Naive B cell (primary cell): ENCODE data around the gene FBN3. TPM values are rescaled to one million over a fixed set of nuclear protein-coding genes. Genes with fewer than 3 reads are reported as not detected.

ENCODE experiments used
- ATAC-seq, 2 donors: fragments of 150-1000 bp; cut with Tn5 transposase; 2 replicates each; pipeline ENCODE4 v1.10.0; 2021; ENCODE audit warnings: low read depth in 2 of 2, mild to moderate bottlenecking in 2 of 2, moderate library complexity in 2 of 2
- DNase-seq: peaks from one replicate; pipeline ENCODE4 v3.0.0; 2022
- H3K27ac Mint-ChIP-seq, 6 donors: one replicate each; pipeline ENCODE4 v1.8.0; 2020 to 2022; ENCODE audit warnings: mild to moderate bottlenecking in 6 of 6, mixed read lengths in 6 of 6, moderate library complexity in 5 of 6, inconsistent platforms in 2 of 6
- H3K27me3 Mint-ChIP-seq, 3 donors: one replicate each; pipeline ENCODE4 v1.8.0; 2021 to 2022; ENCODE audit warnings: mixed read lengths in 3 of 3, mild to moderate bottlenecking in 1 of 3
- H3K36me3 Mint-ChIP-seq, 2 donors: one replicate each; pipeline ENCODE4 v1.8.0; 2020 to 2022; ENCODE audit warnings: mixed read lengths in 2 of 2, inconsistent platforms in 1 of 2, mild to moderate bottlenecking in 1 of 2
- H3K4me1 Mint-ChIP-seq, 3 donors: one replicate each; pipeline ENCODE4 v1.8.0; 2020 to 2022; ENCODE audit warnings: mixed read lengths in 3 of 3, inconsistent platforms in 1 of 3, mild to moderate bottlenecking in 1 of 3, moderate library complexity in 1 of 3
- H3K4me3 Mint-ChIP-seq, 8 donors: one replicate each; pipeline ENCODE4 v1.8.0; 2020 to 2022; ENCODE audit warnings: mild to moderate bottlenecking in 8 of 8, mixed read lengths in 8 of 8, moderate library complexity in 8 of 8, inconsistent platforms in 2 of 8
- H3K9me3 Mint-ChIP-seq, 7 donors: one replicate each; pipeline ENCODE4 v1.8.0; 2020 to 2022; ENCODE audit warnings: mixed read lengths in 7 of 7, mild to moderate bottlenecking in 5 of 7, inconsistent platforms in 2 of 7, moderate library complexity in 1 of 7
- polyA plus RNA-seq, 6 donors: library from polyadenylated mRNA; unstranded; fragments of 300-500 nt; fragmentation: Illumina TruSeq; gene quantifications; one replicate each; pipeline ENCODE4 v1.2.3, GENCODE V29; 2021; ENCODE audit warnings: low read depth in 6 of 6

The FBN3 gene
- polyA plus RNA-seq, 6 donors from 2014 or later, result not detected

DNA sequence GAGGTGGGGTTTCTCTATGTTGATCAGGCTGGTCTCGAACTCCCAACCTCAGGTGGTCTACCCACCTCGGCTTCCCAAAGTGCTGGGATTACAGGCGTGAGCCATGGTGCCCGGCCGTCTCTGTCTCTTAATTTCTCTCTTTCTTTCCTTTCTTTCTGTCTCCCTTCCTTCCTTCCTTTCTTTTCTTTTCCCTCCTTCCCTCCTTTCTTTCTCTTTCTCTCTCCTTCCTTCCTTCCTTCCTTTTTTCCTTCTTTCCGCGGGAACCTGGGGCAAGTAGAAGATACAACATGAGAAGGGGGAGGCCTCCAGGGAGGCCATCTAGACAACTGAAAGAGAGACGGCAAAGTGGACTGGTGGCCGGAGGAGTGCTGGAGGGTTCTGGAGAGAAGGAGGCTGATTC lies 128.7 kb downstream of the FBN3 start:
- H3K27ac Mint-ChIP-seq, result peak overlapping the region in 1 of 6 donors; percentile 39
- no peaks in the 10 kb centered on the region for H3K27me3 Mint-ChIP-seq
- no peaks in the 10 kb centered on the region for H3K36me3 Mint-ChIP-seq

DNA sequence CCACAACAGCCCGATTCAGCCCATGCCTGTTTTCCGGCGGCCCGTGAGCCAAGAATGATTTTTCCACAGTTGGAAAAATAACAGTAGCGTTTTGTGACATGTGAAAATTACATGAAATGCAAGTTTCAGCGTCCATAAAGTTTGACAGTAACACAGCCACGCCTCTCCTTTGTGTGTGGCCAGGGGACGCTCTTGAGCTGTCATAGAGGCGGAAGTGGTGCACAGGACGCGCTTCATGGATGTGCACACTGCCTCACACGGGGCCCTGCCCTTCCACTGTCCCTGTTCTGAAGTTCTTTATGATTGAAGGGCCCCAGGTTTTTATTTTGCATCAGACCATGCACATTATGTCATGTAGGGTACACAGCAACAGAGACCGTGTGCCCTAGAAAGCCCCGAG lies 131.6 kb downstream of the FBN3 start:
- Mint-ChIP-seq H3K4me1 (peaks cover 9 to 15% (median 10%) of the 10 kb centered on the region in 3 donors), H3K27ac (peak overlapping the region in 5 of 6 donors; percentile 6 to 82 (median 38)), H3K9me3 (no peaks in the 10 kb centered on the region)

More for the DNA sequence above, 128.7 kb downstream of the FBN3 start:
- H3K9me3 Mint-ChIP-seq, result no peaks in the 10 kb centered on the region
- no peak for DNase-seq
- ATAC-seq, result no peak
- peaks cover 9 to 15% (median 10%) of the 10 kb centered on the region in 3 donors for H3K4me1 Mint-ChIP-seq
- H3K4me3 Mint-ChIP-seq, result no peak overlapping the region

More for the DNA sequence above, 131.6 kb downstream of the FBN3 start:
- peak overlapping the region in 2 of 8 donors; percentile 33 to 47 for H3K4me3 Mint-ChIP-seq
- no peaks in the 10 kb centered on the region for H3K36me3 Mint-ChIP-seq
- ATAC-seq, result peak; percentile 99 to 100
- peak; percentile 37 for DNase-seq
- H3K27me3 Mint-ChIP-seq, result no peaks in the 10 kb centered on the region

Other genes starting within 250 kb of the FBN3 start
- 1 to 10 TPM in 5 of 6 donors, under 1 TPM in 1; 0.50 to 5.1 (median 2.9) TPM for gene MAP2K7, start 245.7 kb downstream of the FBN3 start, polyA plus RNA-seq
- not detected for gene TGFBR3L, start 234.8 kb downstream of the FBN3 start, polyA plus RNA-seq
- gene SNAPC2, start 229.3 kb downstream of the FBN3 start, polyA plus RNA-seq, result 10 to 100 TPM in 4 of 6 donors, 1 to 10 TPM in 2; 1.5 to 20.2 (median 14.7) TPM
- gene CTXN1, start 223.5 kb downstream of the FBN3 start, polyA plus RNA-seq, result not detected
- gene TIMM44, start 205.9 kb downstream of the FBN3 start, polyA plus RNA-seq, result 10 to 100 TPM in 4 of 6 donors, 1 to 10 TPM in 2; 7.8 to 21.0 (median 14.1) TPM
- gene ELAVL1, start 144.0 kb downstream of the FBN3 start, polyA plus RNA-seq, result 10 to 100 TPM; 49.9 to 74.3 (median 59.4) TPM
- gene CCL25, start 96.8 kb downstream of the FBN3 start, polyA plus RNA-seq, result under 1 TPM in 1 of 6 donors, not detected in 5; 0.71 TPM
- gene CERS4, start 59.8 kb upstream of the FBN3 start, polyA plus RNA-seq, result 10 to 100 TPM; 36.3 to 53.3 (median 43.7) TPM
- 10 to 100 TPM; 16.0 to 32.4 (median 24.3) TPM for gene CD320, start 158.8 kb upstream of the FBN3 start, polyA plus RNA-seq
- 100 to 1,000 TPM; 117 to 143 (median 128) TPM for gene NDUFA7, start 171.8 kb upstream of the FBN3 start, polyA plus RNA-seq
- gene RPS28, start 171.9 kb upstream of the FBN3 start, polyA plus RNA-seq, result 1,000 to 10,000 TPM; 1,256 to 2,811 (median 2,461) TPM
- under 1 TPM in 2 of 6 donors, not detected in 4; 0.09 to 0.23 TPM for gene KANK3, start 193.7 kb upstream of the FBN3 start, polyA plus RNA-seq
- not detected for gene ANGPTL4, start 214.6 kb upstream of the FBN3 start, polyA plus RNA-seq
- 10 to 100 TPM; 47.9 to 81.2 (median 58.2) TPM for gene RAB11B, start 240.8 kb upstream of the FBN3 start, polyA plus RNA-seq